ENCODE results near the gene REEP1. TPM values are rescaled to one million over a fixed set of nuclear protein-coding genes. Genes with fewer than 3 reads are reported as not detected.
"Not testable (repeated sequence)": the region's sequence is repeated elsewhere in the genome, so short reads cannot be mapped to it uniquely, and the experiment has no call there.

The REEP1 gene
- total RNA-seq, 1 donor from 2014 or later, result 21.7 TPM

GRCh38 chr2:86214503-86214832 is 123.0 kb downstream of the REEP1 start:
- intact Hi-C loops (cut with DNase I), result no loop called here
- DNase-seq (ENCODE audit: low spot score), result no peak

GRCh38 chr2:86213699-86214502 is 123.5 kb downstream of the REEP1 start:
- intact Hi-C loops (cut with DNase I), result no loop called here
- no peak for DNase-seq (ENCODE audit: low spot score)

DNA sequence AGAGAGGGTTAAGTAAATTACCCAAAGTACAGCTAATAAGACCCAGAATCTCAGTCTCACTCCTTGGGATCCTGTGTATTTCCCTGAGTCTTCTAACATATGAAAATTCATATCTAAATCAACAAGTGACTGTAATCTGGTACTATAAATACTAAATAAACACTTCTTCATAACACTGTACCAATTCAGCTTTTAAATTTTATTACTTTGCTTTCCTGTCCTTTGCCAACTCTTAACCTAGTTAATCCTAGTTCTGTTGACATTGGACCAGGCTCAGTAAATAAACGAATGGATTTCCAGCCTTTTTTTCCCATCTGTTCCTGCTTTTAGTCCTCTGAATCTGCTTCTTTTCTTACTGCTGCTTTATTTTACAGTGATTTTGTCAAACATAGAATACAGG is 124.4 kb downstream of the REEP1 start:
- intact Hi-C loops (cut with DNase I), result no loop called here
- DNase-seq (ENCODE audit: low spot score), result no peak

DNA sequence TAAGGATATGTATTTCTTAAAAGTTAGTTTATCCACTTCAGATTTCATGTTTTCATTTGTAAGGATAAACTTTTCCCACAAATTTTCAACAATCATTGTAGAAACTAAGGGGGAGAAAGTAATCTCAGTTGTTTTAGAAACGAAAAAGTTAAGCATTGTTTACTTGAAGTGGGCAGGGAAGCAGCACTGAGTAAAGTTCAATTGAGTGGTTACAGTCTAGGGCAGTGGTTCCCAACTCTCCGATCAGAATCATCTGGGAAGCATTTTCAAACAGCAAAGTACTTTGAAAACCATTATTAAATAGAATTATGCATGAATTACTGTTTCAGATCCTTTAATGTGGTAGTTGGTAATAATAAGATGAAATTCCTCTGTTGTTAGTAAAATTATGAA is 125.6 kb downstream of the REEP1 start:
- intact Hi-C loops (cut with DNase I), result no loop called here
- DNase-seq (ENCODE audit: low spot score), result no peak

DNA sequence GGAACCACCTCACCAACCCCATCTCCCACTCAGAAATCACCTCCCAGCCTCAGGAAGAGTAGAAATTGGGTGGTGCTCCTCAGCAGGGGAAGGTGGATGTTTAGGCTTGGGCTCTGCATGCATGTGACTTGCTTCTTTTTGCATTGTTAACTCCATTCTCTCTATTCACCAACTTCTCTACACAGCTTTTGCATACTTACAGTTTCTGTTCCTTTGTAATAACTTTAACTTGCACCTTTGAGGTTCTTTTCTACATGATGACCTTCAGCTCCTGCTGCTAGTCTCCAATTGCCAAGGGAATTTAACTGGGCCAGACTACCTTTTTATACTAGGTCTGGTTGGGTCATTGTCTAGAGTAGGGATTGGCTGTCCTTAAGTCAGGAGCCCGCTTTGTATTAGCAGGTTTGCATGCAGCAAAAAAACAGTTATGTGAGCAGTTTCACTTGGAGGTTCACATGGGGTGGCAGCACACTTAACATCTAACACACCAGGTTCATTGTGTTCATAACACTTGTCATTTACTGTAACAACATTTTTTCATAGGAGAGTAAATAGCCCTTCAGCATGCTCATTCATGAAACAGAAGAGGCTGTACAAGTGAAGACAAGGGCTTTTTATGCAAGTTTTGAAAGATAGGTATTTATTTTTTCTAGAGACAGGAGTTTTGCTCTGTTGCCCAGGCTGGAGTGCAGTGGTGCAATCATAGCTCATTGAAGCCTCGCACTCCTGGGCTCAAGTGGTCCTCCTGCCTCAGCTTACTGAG is 126.2 kb downstream of the REEP1 start:
- intact Hi-C loops (cut with DNase I), result no loop called here
- DNase-seq (ENCODE audit: low spot score), result no peak

DNA sequence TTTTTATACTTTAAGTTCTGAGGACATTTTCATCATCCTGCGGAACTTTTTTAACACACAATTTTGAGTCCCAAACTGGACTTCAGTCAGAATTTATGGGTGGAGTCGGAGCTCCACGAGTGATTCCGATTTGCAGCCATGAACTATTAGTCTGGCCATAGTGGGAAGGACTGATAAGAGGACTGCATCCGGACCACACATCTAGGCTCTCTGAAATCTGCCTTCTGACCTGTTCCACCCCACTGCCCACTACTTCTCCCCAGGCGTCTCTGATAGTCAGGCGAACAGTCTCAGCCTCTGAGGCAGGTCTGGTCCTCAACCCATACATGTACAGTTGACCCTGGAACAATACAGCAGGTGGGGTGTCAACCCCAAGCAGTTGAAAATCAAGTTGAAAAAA is 133.0 kb downstream of the REEP1 start:
- DNase-seq (ENCODE audit: low spot score), result no peak
- intact Hi-C loops (cut with DNase I), result no loop called here

DNA sequence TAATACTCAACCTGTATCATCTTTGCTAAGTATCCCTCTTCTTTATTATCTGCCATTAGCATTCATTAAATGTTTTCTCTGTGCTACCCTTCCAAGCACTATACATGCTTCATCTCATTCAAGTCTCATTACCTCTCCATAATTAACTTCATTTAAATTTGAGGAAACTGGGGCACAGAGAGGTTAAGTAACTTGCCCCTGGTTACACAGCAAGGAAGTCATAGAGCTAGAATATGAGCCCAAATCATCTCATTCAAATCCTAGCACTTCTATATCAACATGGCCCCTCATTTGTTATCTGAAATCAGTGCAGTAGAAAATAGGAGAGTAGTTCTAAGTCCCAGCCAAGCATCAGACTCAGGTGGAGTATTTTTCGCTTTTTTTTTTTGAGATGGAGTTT is 133.8 kb downstream of the REEP1 start:
- no peak for DNase-seq (ENCODE audit: low spot score)
- intact Hi-C loops (cut with DNase I), result no loop called here

- intact Hi-C loops (cut with DNase I), result no loop called here
- DNase-seq (ENCODE audit: low spot score), result no peak
Observed at GRCh38 chr2:86202702-86203101, 134.7 kb downstream of the REEP1 start.

- intact Hi-C loops (cut with DNase I), result no loop called here
- no peak for DNase-seq (ENCODE audit: low spot score)
Observed at GRCh38 chr2:86202336-86202692, 135.1 kb downstream of the REEP1 start.

GRCh38 chr2:86201671-86202335 is 135.6 kb downstream of the REEP1 start:
- no peak for DNase-seq (ENCODE audit: low spot score)
- intact Hi-C loops (cut with DNase I), result no loop called here

- intact Hi-C loops (cut with DNase I); DNase-seq (ENCODE audit: low spot score): not testable (repeated sequence)
Observed at GRCh38 chr2:86200564-86200963, 136.9 kb downstream of the REEP1 start.

- intact Hi-C loops (cut with DNase I), result no loop called here
- no peak for DNase-seq (ENCODE audit: low spot score)
Observed at GRCh38 chr2:86199834-86200177, 137.6 kb downstream of the REEP1 start.

DNA sequence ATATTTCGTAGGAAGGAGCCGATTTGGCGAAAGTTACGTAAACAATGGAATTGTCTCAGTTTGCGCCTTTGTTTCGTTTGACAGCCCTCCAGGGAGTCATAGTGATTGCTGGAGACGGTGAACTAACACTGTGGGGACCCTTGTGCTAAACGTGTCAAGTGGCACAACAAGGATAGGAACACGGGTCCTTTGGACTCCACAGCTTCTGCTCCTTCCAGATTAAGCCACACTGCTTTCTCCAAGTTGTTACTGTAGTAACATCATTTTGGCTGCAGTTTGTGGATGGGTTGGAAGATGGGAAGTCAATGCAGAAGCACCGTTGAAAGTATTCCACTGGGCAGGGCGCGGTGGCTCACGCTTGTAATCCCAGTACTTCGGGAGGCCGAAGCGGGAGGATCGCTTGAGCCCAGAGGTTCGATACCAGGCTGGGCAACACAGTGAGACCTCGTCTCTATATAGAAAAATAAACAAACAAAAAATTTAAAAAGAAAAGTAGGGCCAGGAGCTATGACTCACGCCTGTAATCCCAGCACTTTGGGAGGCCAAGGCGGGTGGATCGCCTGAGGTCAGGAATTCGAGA is 141.5 kb downstream of the REEP1 start:
- intact Hi-C loops (cut with DNase I), result no loop called here
- no peak for DNase-seq (ENCODE audit: low spot score)

DNA sequence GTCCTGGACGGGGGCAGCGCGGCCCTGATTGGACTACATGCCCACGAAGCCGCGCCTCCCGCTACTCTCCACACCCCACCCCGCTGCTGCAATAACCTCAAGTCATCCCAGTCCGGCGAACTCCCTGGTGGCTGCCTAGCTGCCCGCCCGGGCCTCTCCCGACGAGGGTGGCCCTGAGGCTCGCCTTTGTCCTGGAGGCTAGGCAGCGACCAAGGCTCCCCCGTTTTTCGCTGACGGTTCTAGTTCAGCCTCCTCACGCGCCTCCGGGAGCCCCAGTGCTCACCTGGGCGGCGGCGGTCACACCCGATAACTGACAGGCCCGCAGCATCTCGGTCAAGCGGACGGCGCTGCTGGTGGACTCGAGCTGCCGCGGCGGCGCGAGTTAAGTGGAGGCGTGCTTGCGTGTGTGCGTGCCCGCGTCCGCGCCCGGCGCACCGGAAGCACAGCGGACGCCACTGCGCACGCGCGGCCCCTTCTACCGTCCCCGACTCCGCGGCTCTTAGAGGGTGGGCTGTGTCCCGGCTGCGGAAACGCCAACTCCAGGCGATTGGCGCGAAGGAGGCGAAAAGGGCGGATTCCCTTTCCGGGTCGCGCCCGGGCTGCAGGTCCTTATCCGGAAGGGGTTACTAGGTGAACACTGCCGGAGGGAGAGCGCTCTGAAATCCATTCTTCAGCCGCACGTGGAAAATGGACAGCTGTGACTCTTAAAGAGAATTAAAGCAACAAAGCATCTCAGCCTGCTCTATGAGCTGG is 142.2 kb downstream of the REEP1 start, which contains the start of gene IMMT:
IMMT (minus strand) TSS at position 408 of the 753 bp plus-strand sequence; CDS start at position 328, 80 bp downstream.
- intact Hi-C loops (cut with DNase I), result no loop called here
- peak; percentile 97 for DNase-seq (ENCODE audit: low spot score)

- intact Hi-C loops (cut with DNase I), result no loop called here
- peak; percentile 96 for DNase-seq (ENCODE audit: low spot score)
Observed at GRCh38 chr2:86194751-86195054, 142.7 kb downstream of the REEP1 start.

GRCh38 chr2:86193901-86194567 is 143.4 kb downstream of the REEP1 start:
- DNase-seq (ENCODE audit: low spot score), result no peak
- intact Hi-C loops (cut with DNase I), result no loop called here

GRCh38 chr2:86189782-86190416 is 147.5 kb downstream of the REEP1 start:
- DNase-seq (ENCODE audit: low spot score), result no peak
- intact Hi-C loops (cut with DNase I), result no loop called here

- DNase-seq (ENCODE audit: low spot score), result no peak
- intact Hi-C loops (cut with DNase I), result no loop called here
Observed at GRCh38 chr2:86186431-86186830, 151.0 kb downstream of the REEP1 start.

All from cardiac septum (tissue), 1 donor.